ENCODE measurements around the gene ADH1C.

DNA sequence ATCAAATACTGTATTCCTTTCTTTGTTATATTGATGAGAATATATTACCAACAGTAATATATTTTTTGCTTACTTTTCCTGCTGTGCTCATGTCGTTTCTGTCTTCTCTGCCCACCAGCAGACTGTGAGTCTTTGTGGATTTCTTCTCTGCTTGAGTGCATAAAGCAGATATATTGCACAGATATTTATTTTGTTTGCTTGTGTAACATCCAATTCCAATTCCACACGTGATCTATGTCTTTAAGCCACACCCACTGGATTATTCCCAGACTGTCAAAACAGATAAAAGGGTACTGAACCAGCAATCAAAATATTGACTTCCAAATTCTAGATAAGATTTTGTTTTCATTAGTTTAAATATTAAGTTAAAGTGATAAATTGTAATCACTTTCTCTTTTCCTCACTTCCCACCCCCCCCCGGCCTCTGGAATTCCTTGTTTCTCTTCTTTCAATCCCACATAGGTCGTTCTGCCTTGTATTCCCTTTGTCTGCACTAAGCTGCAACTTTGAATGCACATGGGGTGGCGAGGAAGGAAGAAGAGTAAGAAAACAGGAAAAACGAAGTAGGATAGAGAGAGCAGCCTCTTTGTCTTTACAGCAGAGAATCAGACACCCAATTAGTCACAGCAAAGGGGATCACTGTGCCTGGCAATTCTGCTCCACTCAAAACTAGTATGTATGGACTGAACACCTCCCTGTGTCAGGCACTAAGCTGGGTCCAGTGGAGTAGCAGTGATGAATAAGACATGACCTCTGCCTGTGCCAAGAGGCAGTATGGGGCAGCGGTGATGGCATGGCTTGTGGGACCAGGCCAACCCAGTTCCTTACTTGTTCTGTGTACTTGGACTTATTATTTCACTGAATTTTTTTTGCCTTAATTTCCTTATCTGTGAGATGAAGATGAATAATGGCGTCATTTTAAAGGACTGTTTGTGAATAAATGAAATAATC is 31.0 kb downstream of the ADH1C start, which contains the start of gene ADH1B:
- TF ChIP-seq, protein P1, sequence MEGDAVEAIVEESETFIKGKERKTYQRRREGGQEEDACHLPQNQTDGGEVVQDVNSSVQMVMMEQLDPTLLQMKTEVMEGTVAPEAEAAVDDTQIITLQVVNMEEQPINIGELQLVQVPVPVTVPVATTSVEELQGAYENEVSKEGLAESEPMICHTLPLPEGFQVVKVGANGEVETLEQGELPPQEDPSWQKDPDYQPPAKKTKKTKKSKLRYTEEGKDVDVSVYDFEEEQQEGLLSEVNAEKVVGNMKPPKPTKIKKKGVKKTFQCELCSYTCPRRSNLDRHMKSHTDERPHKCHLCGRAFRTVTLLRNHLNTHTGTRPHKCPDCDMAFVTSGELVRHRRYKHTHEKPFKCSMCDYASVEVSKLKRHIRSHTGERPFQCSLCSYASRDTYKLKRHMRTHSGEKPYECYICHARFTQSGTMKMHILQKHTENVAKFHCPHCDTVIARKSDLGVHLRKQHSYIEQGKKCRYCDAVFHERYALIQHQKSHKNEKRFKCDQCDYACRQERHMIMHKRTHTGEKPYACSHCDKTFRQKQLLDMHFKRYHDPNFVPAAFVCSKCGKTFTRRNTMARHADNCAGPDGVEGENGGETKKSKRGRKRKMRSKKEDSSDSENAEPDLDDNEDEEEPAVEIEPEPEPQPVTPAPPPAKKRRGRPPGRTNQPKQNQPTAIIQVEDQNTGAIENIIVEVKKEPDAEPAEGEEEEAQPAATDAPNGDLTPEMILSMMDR (IDR thresholded peaks at IDR 0.05): no peak
- TF ChIP-seq POLR2A (IDR thresholded peaks at IDR 0.05) (no peak), POLR2AphosphoS5 (IDR thresholded peaks at IDR 0.05) (no peak)

Data from prostate gland (tissue), 2 donors.